ENCODE results near the gene ABAT. TPM values are rescaled to one million over a fixed set of nuclear protein-coding genes. Genes with fewer than 3 reads are reported as not detected.

The ABAT gene
- total RNA-seq, 4 donors from 2014 or later: 8.3 to 33.5 (median 29.0) TPM

DNA sequence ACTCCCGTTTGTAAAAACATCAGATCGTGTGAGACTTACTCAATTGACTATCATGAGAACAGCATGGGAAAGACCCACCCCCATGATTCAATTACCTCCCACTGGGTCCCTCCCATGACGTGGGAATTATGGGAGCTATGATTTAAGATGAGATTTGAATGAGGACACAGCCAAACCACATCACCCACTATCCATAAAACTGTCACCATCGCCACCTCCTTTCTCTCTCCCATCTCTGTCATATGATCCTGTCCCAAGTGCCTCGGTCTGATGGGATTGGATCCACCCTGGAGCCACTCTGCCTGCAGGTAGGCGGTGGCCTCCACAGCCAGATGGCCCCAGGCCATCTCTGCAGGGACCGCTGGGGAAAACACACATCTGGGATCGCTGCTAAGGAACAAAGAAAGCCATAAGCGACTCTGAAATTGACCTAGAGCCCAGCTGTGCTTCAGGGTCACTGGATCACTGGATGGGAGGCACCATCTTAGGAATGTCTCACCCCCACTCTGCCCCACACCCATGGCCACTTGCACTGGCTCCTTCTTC, 61.8 kb downstream of the ABAT start:
- peak in 1 of 3 donors; percentile 15 for DNase-seq
- no peaks in the 10 kb centered on the region for H3K36me3 ChIP-seq
- H3K9me3 ChIP-seq: peaks cover 0 to 6% (median 0%) of the 10 kb centered on the region in 4 donors
- H3K4me3 ChIP-seq: no peak overlapping the region
- H3K27me3 ChIP-seq: no peaks in the 10 kb centered on the region
- H3K4me1 ChIP-seq: peaks cover 0 to 12% (median 1%) of the 10 kb centered on the region in 4 donors
- no peak overlapping the region for H3K27ac ChIP-seq
- TF ChIP-seq CTCF (IDR thresholded peaks at IDR 0.05) (no peak), POLR2A (IDR thresholded peaks at IDR 0.05) (no peak)

GRCh38 chr16:8739151-8739550, 64.7 kb downstream of the ABAT start:
- no peaks in the 10 kb centered on the region for H3K27me3 ChIP-seq
- no peaks in the 10 kb centered on the region for H3K9me3 ChIP-seq
- no peak for DNase-seq
- no peak overlapping the region for H3K27ac ChIP-seq
- H3K36me3 ChIP-seq: no peaks in the 10 kb centered on the region
- peaks cover 0 to 12% (median 1%) of the 10 kb centered on the region in 4 donors for H3K4me1 ChIP-seq
- TF ChIP-seq CTCF (IDR thresholded peaks at IDR 0.05): no peak
- no peak for TF ChIP-seq POLR2A (IDR thresholded peaks at IDR 0.05)
- H3K4me3 ChIP-seq: no peak overlapping the region

GRCh38 chr16:8739989-8740704, 65.7 kb downstream of the ABAT start:
- peaks cover 0 to 12% (median 1%) of the 10 kb centered on the region in 4 donors for H3K4me1 ChIP-seq
- no peak for TF ChIP-seq CTCF (IDR thresholded peaks at IDR 0.05)
- no peak for TF ChIP-seq POLR2A (IDR thresholded peaks at IDR 0.05)
- no peaks in the 10 kb centered on the region for H3K36me3 ChIP-seq
- H3K27ac ChIP-seq: peak overlapping the region in 2 of 4 donors; percentile 29 to 41
- H3K27me3 ChIP-seq: no peaks in the 10 kb centered on the region
- DNase-seq: no peak
- H3K9me3 ChIP-seq: no peaks in the 10 kb centered on the region
- H3K4me3 ChIP-seq: no peak overlapping the region

DNA sequence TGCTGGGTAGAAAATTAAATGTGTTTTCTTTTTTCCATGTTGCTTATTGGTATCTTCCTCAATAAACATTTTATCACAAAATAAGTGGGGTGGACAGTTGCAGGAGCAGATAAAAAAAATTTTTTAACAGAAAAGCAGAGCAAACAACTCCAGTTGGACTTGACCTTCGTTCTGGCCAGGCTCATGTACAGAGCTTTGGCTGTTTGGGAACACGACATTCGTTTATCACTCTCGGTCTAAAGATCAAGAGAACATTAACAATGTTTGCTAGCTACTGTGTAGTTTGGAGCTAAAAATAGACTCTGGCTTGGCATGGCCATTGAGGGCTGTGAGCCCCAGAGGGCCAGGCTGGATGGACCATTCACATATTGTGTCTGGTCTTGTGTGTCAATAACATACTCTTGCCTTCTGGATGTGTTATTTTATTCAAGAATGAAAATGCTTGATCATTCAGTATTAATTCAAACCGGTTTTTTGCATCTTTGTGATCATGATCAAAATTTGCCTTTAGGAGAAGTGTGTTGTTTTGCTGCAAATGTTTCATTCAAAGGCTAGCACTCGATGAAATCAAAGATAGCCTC, 66.4 kb downstream of the ABAT start:
- peak in 1 of 3 donors; percentile 52 for DNase-seq
- TF ChIP-seq POLR2A (IDR thresholded peaks at IDR 0.05) (no peak), CTCF (IDR thresholded peaks at IDR 0.05) (no peak)
- Histone ChIP-seq H3K4me1 (peaks cover 0 to 12% (median 1%) of the 10 kb centered on the region in 4 donors), H3K4me3 (no peak overlapping the region), H3K36me3 (no peaks in the 10 kb centered on the region), H3K9me3 (no peaks in the 10 kb centered on the region), H3K27me3 (no peaks in the 10 kb centered on the region), H3K27ac (peak overlapping the region in 2 of 4 donors; percentile 29 to 61)

DNA sequence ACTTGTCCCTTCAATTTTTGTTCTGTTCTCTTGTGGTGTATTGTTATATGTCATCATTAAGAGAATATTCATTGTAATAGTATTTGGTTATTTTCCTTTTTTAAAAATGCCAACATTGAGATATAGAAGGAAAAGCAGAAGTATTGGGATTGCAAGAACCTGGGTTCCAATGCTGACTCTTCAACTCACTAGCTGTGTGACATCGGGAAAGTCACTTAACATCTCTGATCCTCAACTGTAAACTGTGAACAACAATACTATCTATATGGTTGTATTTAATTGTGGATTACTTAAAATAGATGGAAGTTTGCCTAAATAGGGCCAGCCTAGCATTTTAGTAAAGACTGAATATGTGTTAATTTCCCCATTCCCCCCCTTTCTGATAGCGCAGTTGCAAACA, 67.2 kb downstream of the ABAT start:
- Histone ChIP-seq H3K36me3 (no peaks in the 10 kb centered on the region), H3K27ac (no peak overlapping the region), H3K9me3 (no peaks in the 10 kb centered on the region), H3K4me1 (peaks cover 0 to 12% (median 1%) of the 10 kb centered on the region in 4 donors), H3K4me3 (no peak overlapping the region), H3K27me3 (no peaks in the 10 kb centered on the region)
- TF ChIP-seq CTCF (IDR thresholded peaks at IDR 0.05): no peak
- TF ChIP-seq POLR2A (IDR thresholded peaks at IDR 0.05): no peak
- DNase-seq: no peak

All from Peyer's patch (tissue), 4 donors.